Panc1 (cell line): Measurements from ENCODE around the gene TTC13. TPM values are rescaled to one million over a fixed set of nuclear protein-coding genes. Genes with fewer than 3 reads are reported as not detected.

Experiments used
- ATAC-seq: fragments of 200-7000 bp; cut with Tn5 transposase; 2 replicates; pipeline ENCODE4 v1.9.1; 2020; ENCODE audit warnings: mild to moderate bottlenecking, moderate library complexity
- BruUV-seq: library from RNA; stranded (reverse); fragments of 400-500 nt; replicated peaks from 2 replicates; lab custom pipeline; 2021; lab: Mats Ljungman, UMichigan
- CTCF ChIA-PET: fragments of 300-600 bp; sonication (Branson Sonifier 250); formaldehyde crosslinking; loops from one replicate; lab custom pipeline; 2022; ENCODE audit warnings: antibody characterized with exemption; lab: Charles Lee
- POLR2A ChIA-PET: fragments of 300-600 bp; sonication (Branson Sonifier 250); formaldehyde crosslinking; loops from one replicate; lab custom pipeline; 2022; ENCODE audit warnings: antibody characterized with exemption; lab: Charles Lee
- DNase-seq: peaks from one replicate; pipeline ENCODE4 v3.0.0-alpha.2; 2010; ENCODE audit warnings: low read depth, low spot score
- H3K27ac ChIP-seq: 2 replicates; pipeline ENCODE4 v1.5.1; 2011; ENCODE audit warnings: mild to moderate bottlenecking, low read length, inconsistent platforms
- H3K27me3 ChIP-seq: fragments of 200-500 bp; sonication (Bioruptor generic); 2 replicates; pipeline ENCODE4 v1.6.0; 2014; ENCODE audit warnings: low read length, inconsistent platforms; ENCODE audit not compliant: control insufficient read depth, insufficient read depth
- H3K36me3 ChIP-seq: fragments of 200-500 bp; sonication (Bioruptor generic); 2 replicates; pipeline ENCODE4 v1.5.1; 2014; ENCODE audit warnings: inconsistent platforms, mild to moderate bottlenecking, low read length, moderate library complexity; ENCODE audit not compliant: control insufficient read depth, insufficient read depth
- H3K4me1 ChIP-seq: 2 replicates; pipeline ENCODE4 v1.5.1; 2011; ENCODE audit warnings: inconsistent platforms, mild to moderate bottlenecking, low read length, moderate library complexity; ENCODE audit not compliant: control insufficient read depth, insufficient read depth
- H3K4me3 ChIP-seq, 2 experiments: 2 replicates each; pipeline ENCODE4 v1.5.1; 2011 to 2012; ENCODE audit warnings: low read depth in 2 of 2, low read length in 2 of 2, mild to moderate bottlenecking in 2 of 2, inconsistent platforms in 1 of 2, moderate library complexity in 1 of 2
- H3K9me3 ChIP-seq: fragments of 200-500 bp; sonication (Bioruptor generic); 2 replicates; pipeline ENCODE4 v1.5.1; 2014; ENCODE audit warnings: low read depth, mild to moderate bottlenecking, inconsistent platforms, low read length, moderate library complexity; ENCODE audit not compliant: control insufficient read depth, insufficient read depth
- POLR2AphosphoS5 ChIP-seq: IDR thresholded peaks from 2 replicates; pipeline ENCODE4 v1.6.1; 2012; ENCODE audit warnings: mild to moderate bottlenecking, low read depth, low read length, moderate library complexity
- SIN3A ChIP-seq: IDR thresholded peaks from 2 replicates; pipeline ENCODE4 v1.6.1; 2012; ENCODE audit warnings: low read depth, mild to moderate bottlenecking, low read length, moderate library complexity, borderline replicate concordance; ENCODE audit not compliant: insufficient read depth
- TCF7L2 ChIP-seq: IDR thresholded peaks from 2 replicates; pipeline ENCODE4 v1.6.1; 2011; ENCODE audit warnings: mild to moderate bottlenecking, low read depth, low read length, inconsistent platforms
- in situ Hi-C: cut with HindIII; loops from 2 replicates; pipeline ENCODE4 v1.10.0; 2016; ENCODE audit warnings: low sequenced_read_pairs, low pct_unique_long_range_greater_than_20kb
- intact Hi-C: fragments of 100-400 bp; cut with micrococcal nuclease; formaldehyde crosslinking; loops from one replicate; pipeline ENCODE4 v1.10.0; 2022; ENCODE audit not compliant: unreplicated experiment
- total RNA-seq: library from RNA; stranded (reverse); gene quantifications from one replicate; pipeline ENCODE4 v1.2.1, GENCODE V29; 2021; ENCODE audit not compliant: unreplicated experiment
- TF ChIP-seq, protein P1 (sequence below): fragments of 450-650 bp; IDR thresholded peaks from 2 replicates; pipeline ENCODE4 v1.5.1; 2017; ENCODE audit warnings: mild to moderate bottlenecking
- TF ChIP-seq, protein P2 (sequence below), 2 experiments: IDR thresholded peaks; 2 replicates each; pipeline ENCODE4 v1.6.1; 2011 to 2012; ENCODE audit warnings: low read depth in 2 of 2, control low read depth in 1 of 2, low read length in 1 of 2, mild to moderate bottlenecking in 1 of 2, moderate library complexity in 1 of 2; ENCODE audit not compliant: insufficient read depth in 1 of 2

TTC13 gene
- total RNA-seq, 1 experiment from 2014 or later, result 19.0 TPM

DNA sequence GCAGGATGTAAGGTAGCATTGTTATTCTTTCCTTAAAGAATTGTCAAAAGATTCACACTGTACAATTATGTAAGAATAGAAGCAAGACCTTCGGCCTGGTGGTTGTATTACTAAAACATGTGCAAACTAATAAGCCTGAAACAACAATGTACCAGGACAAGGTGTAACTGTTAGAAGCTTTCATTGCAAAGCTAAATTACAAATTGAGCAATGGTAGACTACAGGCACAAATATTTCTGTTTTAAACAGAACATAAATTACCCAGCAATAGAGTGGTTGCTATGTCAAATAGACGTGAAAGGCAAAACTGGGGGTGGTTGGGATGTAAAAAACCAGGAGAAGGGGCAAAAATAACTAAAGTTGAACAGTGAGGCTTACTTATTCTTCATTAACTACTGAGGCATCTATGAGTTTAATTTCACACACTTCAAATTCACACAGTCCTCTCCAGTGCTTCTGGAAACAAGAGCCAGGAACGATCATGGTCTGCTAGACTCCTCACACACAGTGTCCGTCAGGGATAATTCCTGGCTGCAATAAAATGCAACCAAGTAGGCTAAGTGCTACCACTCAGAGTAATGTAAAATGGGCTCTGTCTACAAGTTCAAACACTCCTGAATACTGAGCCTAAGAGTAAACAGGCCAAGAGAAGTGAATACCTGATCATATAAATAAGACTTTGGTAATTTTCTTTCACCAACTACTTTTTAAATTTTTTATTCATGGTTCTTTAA lies 71.0 kb downstream of the TTC13 start:
- no TSS peak for BruUV-seq
- Histone ChIP-seq H3K4me1 (no peaks in the 10 kb centered on the region), H3K27me3 (no peaks in the 10 kb centered on the region), H3K27ac (no peak overlapping the region), H3K4me3 (no peak overlapping the region), H3K36me3 (peaks cover 8% of the 10 kb centered on the region), H3K9me3 (no peaks in the 10 kb centered on the region)
- ATAC-seq (no peak), DNase-seq (no peak)
- intact Hi-C loops, result loop anchor here (10.0 kb wide), 1 partner anchor 93 kb away; no protein-coding TSS in a partner anchor
- in situ Hi-C loops, result no loop called here
- ChIA-PET CTCF (no interaction called here), POLR2A (no interaction called here)
- TF ChIP-seq SIN3A (no peak), POLR2AphosphoS5 (no peak), TCF7L2 (no peak)
- TF ChIP-seq, protein P1, sequence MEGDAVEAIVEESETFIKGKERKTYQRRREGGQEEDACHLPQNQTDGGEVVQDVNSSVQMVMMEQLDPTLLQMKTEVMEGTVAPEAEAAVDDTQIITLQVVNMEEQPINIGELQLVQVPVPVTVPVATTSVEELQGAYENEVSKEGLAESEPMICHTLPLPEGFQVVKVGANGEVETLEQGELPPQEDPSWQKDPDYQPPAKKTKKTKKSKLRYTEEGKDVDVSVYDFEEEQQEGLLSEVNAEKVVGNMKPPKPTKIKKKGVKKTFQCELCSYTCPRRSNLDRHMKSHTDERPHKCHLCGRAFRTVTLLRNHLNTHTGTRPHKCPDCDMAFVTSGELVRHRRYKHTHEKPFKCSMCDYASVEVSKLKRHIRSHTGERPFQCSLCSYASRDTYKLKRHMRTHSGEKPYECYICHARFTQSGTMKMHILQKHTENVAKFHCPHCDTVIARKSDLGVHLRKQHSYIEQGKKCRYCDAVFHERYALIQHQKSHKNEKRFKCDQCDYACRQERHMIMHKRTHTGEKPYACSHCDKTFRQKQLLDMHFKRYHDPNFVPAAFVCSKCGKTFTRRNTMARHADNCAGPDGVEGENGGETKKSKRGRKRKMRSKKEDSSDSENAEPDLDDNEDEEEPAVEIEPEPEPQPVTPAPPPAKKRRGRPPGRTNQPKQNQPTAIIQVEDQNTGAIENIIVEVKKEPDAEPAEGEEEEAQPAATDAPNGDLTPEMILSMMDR, result no peak

DNA sequence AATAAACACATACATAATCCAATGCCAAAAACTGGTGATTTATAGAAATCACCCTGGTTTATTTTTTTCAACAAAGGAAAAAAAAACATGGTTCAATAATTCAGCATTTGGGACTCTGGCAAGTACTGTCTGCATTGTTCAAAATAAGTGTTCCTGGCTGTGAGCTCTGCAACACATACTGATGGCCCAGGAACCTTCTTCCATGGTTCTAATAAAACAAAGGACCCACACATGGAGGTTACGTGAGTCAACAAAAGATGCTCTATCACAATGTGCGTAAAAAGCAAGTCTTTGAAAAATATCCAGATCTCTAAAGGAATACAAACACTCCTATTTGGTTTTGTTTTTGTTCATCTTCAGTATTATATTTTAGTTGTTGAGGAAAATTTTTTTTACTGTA lies 72.4 kb downstream of the TTC13 start:
- no peak overlapping the region for H3K27ac ChIP-seq
- no peaks in the 10 kb centered on the region for H3K4me1 ChIP-seq
- no peaks in the 10 kb centered on the region for H3K9me3 ChIP-seq
- intact Hi-C loops, result loop anchor here (10.0 kb wide), 1 partner anchor 91 kb away; no protein-coding TSS in a partner anchor
- CTCF ChIA-PET, result no interaction called here
- POLR2A ChIA-PET, result interaction anchor here (0.6 kb wide), 1 partner anchor 16 kb away, joined by 9 read pairs; no protein-coding TSS in a partner anchor
- DNase-seq (no peak), ATAC-seq (no peak)
- TF ChIP-seq POLR2AphosphoS5, result no peak
- TF ChIP-seq, protein P2, sequence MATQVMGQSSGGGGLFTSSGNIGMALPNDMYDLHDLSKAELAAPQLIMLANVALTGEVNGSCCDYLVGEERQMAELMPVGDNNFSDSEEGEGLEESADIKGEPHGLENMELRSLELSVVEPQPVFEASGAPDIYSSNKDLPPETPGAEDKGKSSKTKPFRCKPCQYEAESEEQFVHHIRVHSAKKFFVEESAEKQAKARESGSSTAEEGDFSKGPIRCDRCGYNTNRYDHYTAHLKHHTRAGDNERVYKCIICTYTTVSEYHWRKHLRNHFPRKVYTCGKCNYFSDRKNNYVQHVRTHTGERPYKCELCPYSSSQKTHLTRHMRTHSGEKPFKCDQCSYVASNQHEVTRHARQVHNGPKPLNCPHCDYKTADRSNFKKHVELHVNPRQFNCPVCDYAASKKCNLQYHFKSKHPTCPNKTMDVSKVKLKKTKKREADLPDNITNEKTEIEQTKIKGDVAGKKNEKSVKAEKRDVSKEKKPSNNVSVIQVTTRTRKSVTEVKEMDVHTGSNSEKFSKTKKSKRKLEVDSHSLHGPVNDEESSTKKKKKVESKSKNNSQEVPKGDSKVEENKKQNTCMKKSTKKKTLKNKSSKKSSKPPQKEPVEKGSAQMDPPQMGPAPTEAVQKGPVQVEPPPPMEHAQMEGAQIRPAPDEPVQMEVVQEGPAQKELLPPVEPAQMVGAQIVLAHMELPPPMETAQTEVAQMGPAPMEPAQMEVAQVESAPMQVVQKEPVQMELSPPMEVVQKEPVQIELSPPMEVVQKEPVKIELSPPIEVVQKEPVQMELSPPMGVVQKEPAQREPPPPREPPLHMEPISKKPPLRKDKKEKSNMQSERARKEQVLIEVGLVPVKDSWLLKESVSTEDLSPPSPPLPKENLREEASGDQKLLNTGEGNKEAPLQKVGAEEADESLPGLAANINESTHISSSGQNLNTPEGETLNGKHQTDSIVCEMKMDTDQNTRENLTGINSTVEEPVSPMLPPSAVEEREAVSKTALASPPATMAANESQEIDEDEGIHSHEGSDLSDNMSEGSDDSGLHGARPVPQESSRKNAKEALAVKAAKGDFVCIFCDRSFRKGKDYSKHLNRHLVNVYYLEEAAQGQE (IDR thresholded peaks at IDR 0.05; ENCODE audit: insufficient read depth in 1 of 2, low read depth in 2 of 2, low read length in 1 of 2), result no peak
- TF ChIP-seq, protein P1, result no peak
- TF ChIP-seq SIN3A, result no peak
- TF ChIP-seq TCF7L2, result no peak
- no peaks in the 10 kb centered on the region for H3K27me3 ChIP-seq
- H3K4me3 ChIP-seq, result no peak overlapping the region
- in situ Hi-C loops, result no loop called here
- no TSS peak for BruUV-seq
- H3K36me3 ChIP-seq, result peaks cover 6% of the 10 kb centered on the region
